GM12878 (cell line): Measurements from ENCODE around the gene APBA3. TPM values are rescaled to one million over a fixed set of nuclear protein-coding genes. Genes with fewer than 3 reads are reported as not detected.

Experiments used
- ATAC-seq: fragments of 200-7000 bp; cut with Tn5 transposase; 3 replicates; pipeline ENCODE4 v1.9.1; 2020; ENCODE audit warnings: mild to moderate bottlenecking, moderate library complexity
- BruUV-seq: library from RNA; stranded (reverse); fragments of 400-500 nt; replicated peaks from 2 replicates; lab custom pipeline; 2021; lab: Mats Ljungman, UMichigan
- CTCF ChIA-PET: fragments of 300-600 bp; sonication (Branson Sonifier 250); formaldehyde crosslinking; extraction: SDS; loops from one replicate; lab custom pipeline; 2021; ENCODE audit warnings: inconsistent platforms; lab: Yijun Ruan, JAX
- POLR2A ChIA-PET: fragments of 350-600 bp; formaldehyde crosslinking; extraction: SDS; loops from one replicate; lab custom pipeline; 2021; ENCODE audit warnings: inconsistent platforms; lab: Charles Lee
- RAD21 ChIA-PET: fragments of 300-600 bp; sonication (Branson Sonifier 250); formaldehyde crosslinking; loops from one replicate; lab custom pipeline; 2023; ENCODE audit warnings: antibody characterized with exemption; ENCODE audit not compliant: unreplicated experiment; lab: Charles Lee
- SMC1A ChIA-PET: fragments of 300-600 bp; sonication (Branson Sonifier 250); formaldehyde crosslinking; loops from one replicate; lab custom pipeline; 2023; ENCODE audit not compliant: unreplicated experiment, uncharacterized antibody; lab: Charles Lee
- DNase-seq: peaks from one replicate; pipeline ENCODE4 v3.0.0-alpha.2; 2011; ENCODE audit warnings: low read depth, low spot score
- FAIRE-seq: peaks from 3 replicates; lab custom pipeline; 2011; peaks lifted over from hg19 to GRCh38; lab: Jason Lieb, UNC
- H2AFZ ChIP-seq: 2 replicates; pipeline ENCODE4 v1.6.0; 2011; ENCODE audit warnings: low read depth, low read length, control low read depth; ENCODE audit not compliant: control insufficient read depth
- H3K27ac ChIP-seq: 2 replicates; pipeline ENCODE4 v1.5.1; 2011; ENCODE audit warnings: control low read depth; ENCODE audit not compliant: control insufficient read depth, insufficient read depth
- H3K27me3 ChIP-seq, 2 experiments: replicated peaks in 1 of 2; 2 replicates each; pipeline versions ENCODE4 v1.6.0 to v1.6.1; 2011; ENCODE audit warnings: low read length in 1 of 2; ENCODE audit not compliant: control insufficient read depth in 2 of 2, insufficient read depth in 2 of 2
- H3K36me3 ChIP-seq, 2 experiments: 2 replicates each; pipeline ENCODE4 v1.5.1; 2011; ENCODE audit warnings: low read length in 1 of 2; ENCODE audit not compliant: control insufficient read depth in 2 of 2, insufficient read depth in 2 of 2
- H3K4me1 ChIP-seq: 2 replicates; pipeline ENCODE4 v1.6.1; 2011; ENCODE audit warnings: mild to moderate bottlenecking, low read length, moderate library complexity, mixed read lengths; ENCODE audit not compliant: control insufficient read depth, insufficient read depth
- H3K4me2 ChIP-seq: 2 replicates; pipeline ENCODE4 v1.6.0; 2011; ENCODE audit warnings: control low read depth; ENCODE audit not compliant: control insufficient read depth, insufficient read depth
- H3K4me3 ChIP-seq: fragments of 200-600 bp; sonication (generic); 2 replicates; pipeline ENCODE4 v1.5.1; 2016
- H3K79me2 ChIP-seq: 2 replicates; pipeline ENCODE4 v1.6.0; 2011; ENCODE audit warnings: low read length; ENCODE audit not compliant: control insufficient read depth, insufficient read depth
- H3K9ac ChIP-seq: 2 replicates; pipeline ENCODE4 v1.8.0; 2011; ENCODE audit warnings: low read length, control low read depth, mixed read lengths; ENCODE audit not compliant: control insufficient read depth, insufficient read depth
- H3K9me3 ChIP-seq: replicated peaks from 3 replicates; pipeline ENCODE4 v1.5.1; 2011; ENCODE audit warnings: mild to moderate bottlenecking, low read length; ENCODE audit not compliant: control insufficient read depth, insufficient read depth
- H4K20me1 ChIP-seq: 2 replicates; pipeline ENCODE4 v1.6.0; 2011; ENCODE audit not compliant: control insufficient read depth, insufficient read depth
- BCL11A ChIP-seq: IDR thresholded peaks from 2 replicates; pipeline ENCODE4 v1.6.1; 2011; ENCODE audit warnings: low read depth, low read length
- BRCA1 ChIP-seq: IDR thresholded peaks from 2 replicates; pipeline ENCODE4 v1.6.1; 2011; ENCODE audit warnings: low read depth, low read length, improper control_type of control experiment
- CBFB ChIP-seq: IDR thresholded peaks from 2 replicates; pipeline ENCODE4 v1.6.1; 2016; ENCODE audit warnings: antibody characterized with exemption, low read depth
- EGR1 ChIP-seq, 2 experiments: IDR thresholded peaks; 1 replicate in 1 of 2; 2 replicates in 1 of 2; pipeline ENCODE4 v1.6.1; 2011 to 2012; ENCODE audit warnings: low read depth in 2 of 2, low read length in 2 of 2, borderline replicate concordance in 1 of 2, mild to moderate bottlenecking in 1 of 2, moderate library complexity in 1 of 2
- IKZF2 ChIP-seq, 2 experiments: fragments of 450-650 bp; IDR thresholded peaks; 2 replicates each; pipeline ENCODE4 v1.6.1; 2017; ENCODE audit warnings: mild to moderate bottlenecking in 2 of 2, moderate library complexity in 2 of 2
- IRF4 ChIP-seq: IDR thresholded peaks from 2 replicates; pipeline ENCODE4 v1.6.1; 2011; ENCODE audit warnings: low read depth, low read length
- JUNB ChIP-seq: IDR thresholded peaks from 2 replicates; pipeline ENCODE4 v1.6.1; 2016; ENCODE audit warnings: antibody characterized with exemption, mild to moderate bottlenecking
- NFYB ChIP-seq: IDR thresholded peaks from 2 replicates; pipeline ENCODE4 v1.6.1; 2011; ENCODE audit warnings: low read depth, mild to moderate bottlenecking, low read length, improper control_type of control experiment, moderate library complexity; ENCODE audit not compliant: insufficient read depth
- NR2F1 ChIP-seq: fragments of 450-650 bp; conservative IDR thresholded peaks from 2 replicates; pipeline ENCODE4 v1.6.1; 2017; ENCODE audit warnings: mild to moderate bottlenecking
- PKNOX1 ChIP-seq: fragments of 450-650 bp; IDR thresholded peaks from 2 replicates; pipeline ENCODE4 v1.6.1; 2016; ENCODE audit warnings: mild to moderate bottlenecking
- POLR2A ChIP-seq: IDR thresholded peaks from 2 replicates; pipeline ENCODE4 v1.6.1; 2011; ENCODE audit warnings: low read depth, mild to moderate bottlenecking, low read length
- SPI1 ChIP-seq: IDR thresholded peaks from 2 replicates; pipeline ENCODE4 v1.6.1; 2011; ENCODE audit warnings: low read depth, mild to moderate bottlenecking, low read length, moderate library complexity, borderline replicate concordance; ENCODE audit not compliant: insufficient read depth
- TAF1 ChIP-seq: IDR thresholded peaks from 2 replicates; pipeline ENCODE4 v1.6.1; 2011; ENCODE audit warnings: mild to moderate bottlenecking, low read depth, low read length, borderline replicate concordance
- TCF3 ChIP-seq: IDR thresholded peaks from 2 replicates; pipeline ENCODE4 v1.6.1; 2012; ENCODE audit warnings: low read depth, mild to moderate bottlenecking, low read length, borderline replicate concordance; ENCODE audit not compliant: insufficient read depth
- ZNF24 ChIP-seq: fragments of 450-650 bp; IDR thresholded peaks from 2 replicates; pipeline ENCODE4 v1.6.1; 2017; ENCODE audit warnings: antibody characterized with exemption, mild to moderate bottlenecking
- WGBS: methylation state at CpG from one replicate; pipeline ENCODE4 v1.1.6; 2016; ENCODE audit warnings: low lambda C conversion rate; ENCODE audit not compliant: insufficient replicate concordance, insufficient coverage; ENCODE audit errors: missing lambda C conversion rate; 5-methylcytosine and 5-hydroxymethylcytosine counted together
- in situ Hi-C: fragments of 300-500 bp; cut with MboI; formaldehyde crosslinking; loops from 9 replicates; pipeline ENCODE4 v1.14.3; 2018; ENCODE audit warnings: mixed read lengths
- intact Hi-C: fragments of 100-400 bp; cut with micrococcal nuclease; formaldehyde crosslinking; loops from one replicate; pipeline ENCODE4 v1.14.2; 2022; ENCODE audit not compliant: unreplicated experiment
- polyA plus RNA-seq, 11 experiments: library from polyadenylated mRNA; depleted of rRNA in 4 of 11; unstranded in 6 of 11; stranded (reverse) in 5 of 11; fragments of >200 nt; fragmentation: Nextera tagmentation in 4 of 11; fragmentation: Illumina TruSeq in 1 of 11; extraction: Ambion mirVana in 4 of 11; extraction: Trizol in 1 of 11; gene quantifications; 1 replicate in 1 of 11; 2 replicates in 10 of 11; pipeline versions ENCODE4 v1.2.1 to v1.2.3, GENCODE V29; 2011 to 2016; ENCODE audit warnings: inconsistent platforms in 2 of 11, missing spikeins in 2 of 11, low read depth in 1 of 11
- total RNA-seq, 4 experiments: library from RNA; depleted of rRNA in 3 of 4; stranded (reverse); fragments of >200 nt in 3 of 4; fragmentation: Illumina TruSeq in 1 of 4; extraction: Trizol in 1 of 4; gene quantifications; 2 replicates each; pipeline versions ENCODE4 v1.2.1 to v1.2.3, GENCODE V29; 2013 to 2021

Gene APBA3
- total and polyA plus RNA-seq, 10 of the 15 experiments (the other 5 are each of a cell fraction or from before 2014, with no cell fraction given) = 0.31 to 36.4 (median 18.3) TPM

DNA sequence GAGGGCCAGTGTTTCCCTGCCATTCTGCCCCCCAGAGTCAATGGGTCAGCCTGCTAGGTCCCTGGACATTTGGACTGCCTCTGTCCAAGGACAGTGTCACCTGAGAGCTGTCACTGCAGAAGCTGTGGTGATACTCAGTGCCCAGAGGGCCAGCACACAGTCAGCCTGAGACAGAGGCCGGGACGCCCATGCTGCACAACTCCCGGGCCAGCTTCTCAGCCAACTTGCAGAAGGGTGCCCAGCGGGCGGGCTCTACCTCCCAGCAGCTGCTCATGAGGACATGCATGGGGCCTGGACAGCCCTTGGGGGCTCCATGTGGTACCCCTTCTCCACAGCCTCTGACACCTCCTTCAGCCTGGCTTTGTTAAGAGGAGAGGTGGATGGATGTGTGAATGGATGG is 14.3 kb upstream of the APBA3 start:
- H3K27me3 ChIP-seq = no peaks in the 10 kb centered on the region
- POLR2A ChIA-PET = no interaction called here
- FAIRE-seq (no peak), ATAC-seq (no peak), DNase-seq (no peak)
- no peak for TF ChIP-seq TCF3
- no peak for TF ChIP-seq EGR1 (IDR thresholded peaks at IDR 0.05; ENCODE audit: borderline replicate concordance in 1 of 2, low read depth in 2 of 2, low read length in 2 of 2)
- no peak for TF ChIP-seq BRCA1
- TF ChIP-seq CBFB = no peak
- TF ChIP-seq IRF4 = no peak
- TF ChIP-seq PKNOX1 = no peak
- no peak for TF ChIP-seq ZNF24
- no peak for TF ChIP-seq TAF1
- no peak for TF ChIP-seq NR2F1
- no peak for TF ChIP-seq IKZF2 (IDR thresholded peaks at IDR 0.05)
- TF ChIP-seq NFYB = no peak
- no peak for TF ChIP-seq POLR2A
- TF ChIP-seq JUNB = no peak
- TF ChIP-seq BCL11A = no peak
- no peak for TF ChIP-seq SPI1
- no peak overlapping the region for H3K4me3 ChIP-seq
- H3K4me2 ChIP-seq = no peak overlapping the region
- H2AFZ ChIP-seq = no peak overlapping the region
- CTCF ChIA-PET = no interaction called here
- no peak overlapping the region for H3K9ac ChIP-seq
- H3K4me1 ChIP-seq = no peaks in the 10 kb centered on the region
- H3K36me3 ChIP-seq = no peaks in the 10 kb centered on the region
- BruUV-seq = no TSS peak
- in situ Hi-C loops = no loop called here
- H4K20me1 ChIP-seq = no peaks in the 10 kb centered on the region
- RAD21 ChIA-PET = no interaction called here
- H3K79me2 ChIP-seq = no peaks in the 10 kb centered on the region
- no peaks in the 10 kb centered on the region; the same call in 2 of the 3 replicates for H3K9me3 ChIP-seq
- intact Hi-C loops = no loop called here
- 20% methylated on average over 5 of the region's 5 CpGs for WGBS
- H3K27ac ChIP-seq = no peak overlapping the region
- SMC1A ChIA-PET = no interaction called here
